ENCODE data around the gene RAP1GAP2.
"Not testable (repeated sequence)": the region's sequence is repeated elsewhere in the genome, so short reads cannot be mapped to it uniquely, and the experiment has no call there.

- not testable (repeated sequence) for TF ChIP-seq EZH2 (IDR thresholded peaks at IDR 0.05; ENCODE audit: borderline replicate concordance, low read length); CTCF (IDR thresholded peaks at IDR 0.05; ENCODE audit: low read length)
These were observed 267.3 kb downstream of the RAP1GAP2 start, which contains the start of gene OR1D5 for GRCh38 chr17:3063507-3063906.

All from OCI-LY1 (cell line).